ENCODE data around the gene C2orf81.
"Not testable (repeated sequence)": the region's sequence is repeated elsewhere in the genome, so short reads cannot be mapped to it uniquely, and the experiment has no call there.

Gene C2orf81

DNA sequence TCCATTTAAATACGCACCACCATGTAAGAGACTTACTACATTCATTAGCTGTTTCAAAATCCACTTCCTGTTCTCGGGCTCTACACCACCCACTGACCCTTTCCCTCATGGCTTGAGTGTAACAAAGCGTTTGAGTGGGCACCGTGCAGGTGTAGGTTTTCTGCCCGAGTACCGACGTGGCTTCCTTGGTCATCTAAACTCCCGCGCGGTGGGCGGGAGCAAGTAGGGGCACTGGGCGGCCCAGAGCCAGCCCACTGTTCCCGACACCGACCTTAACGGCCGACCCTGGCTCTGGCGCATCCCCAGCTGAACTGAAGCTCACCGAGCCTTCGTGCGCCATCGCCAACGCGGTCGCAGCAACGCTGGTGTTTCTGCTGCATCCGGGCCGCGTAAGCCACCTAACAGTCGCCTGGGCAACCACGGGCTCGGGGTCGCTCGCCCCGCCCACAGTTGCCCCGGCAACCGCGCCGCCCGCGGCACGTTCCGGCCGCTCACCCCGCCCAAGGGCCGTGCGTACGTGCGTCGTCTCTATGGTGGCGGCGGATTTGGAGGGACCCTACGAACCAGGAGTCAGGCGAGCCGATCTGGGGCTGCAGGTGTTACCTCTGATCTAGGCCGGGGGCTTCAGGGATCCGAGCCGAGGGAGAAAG, at the start of gene C2orf81, which contains the start of gene WDR54:
Gene C2orf81 (minus strand): TSS at position 399 of the 650 bp plus-strand sequence. CDS start 59 bp downstream, at position 340.
Gene WDR54 (plus strand): TSS at position 510 of the 650 bp plus-strand sequence. CDS start 424 bp downstream, outside the sequence.
- peak; percentile 70 for DNase-seq

DNA sequence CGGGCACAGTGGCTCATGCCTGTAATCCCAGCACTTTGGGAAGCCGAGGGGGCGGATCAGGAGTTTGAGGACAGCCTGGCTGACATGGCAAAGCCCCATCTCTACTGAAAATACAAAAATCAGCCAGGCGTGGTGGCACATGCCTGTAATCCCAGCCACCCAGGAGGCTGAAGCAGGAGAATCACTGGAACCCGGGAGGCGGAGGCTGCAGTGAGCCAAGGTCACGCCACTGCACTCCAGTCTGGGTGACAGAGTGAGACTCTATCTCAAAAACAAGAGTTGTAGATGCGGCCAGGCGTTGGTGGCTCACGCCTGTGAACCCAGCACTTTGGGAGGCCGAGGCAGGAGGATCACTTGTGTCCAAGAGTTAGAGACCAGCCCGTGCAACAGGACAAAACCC, 49.3 kb upstream of the C2orf81 start:
- not testable (repeated sequence) for DNase-seq

DNA sequence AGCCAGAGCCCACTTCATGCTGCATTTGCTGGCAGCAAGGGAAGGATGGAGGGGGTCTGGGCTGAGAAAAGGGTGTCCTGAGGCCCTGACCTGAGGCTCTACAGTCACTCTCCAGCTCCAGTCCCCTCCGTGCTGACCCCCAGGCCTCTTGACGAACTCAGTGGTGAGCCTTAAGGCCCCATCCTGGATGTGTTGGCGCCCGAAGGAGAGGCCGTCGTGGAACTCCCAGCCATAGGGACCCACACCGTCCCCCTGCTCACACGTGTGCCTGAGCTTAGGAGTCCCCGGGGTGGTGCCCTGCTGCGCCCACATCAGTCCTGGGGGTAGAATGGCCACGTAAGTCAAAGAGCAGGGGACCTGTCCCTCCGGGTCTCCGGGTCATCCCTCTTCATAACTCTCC, 43.0 kb upstream of the C2orf81 start:
- no peak for DNase-seq

DNA sequence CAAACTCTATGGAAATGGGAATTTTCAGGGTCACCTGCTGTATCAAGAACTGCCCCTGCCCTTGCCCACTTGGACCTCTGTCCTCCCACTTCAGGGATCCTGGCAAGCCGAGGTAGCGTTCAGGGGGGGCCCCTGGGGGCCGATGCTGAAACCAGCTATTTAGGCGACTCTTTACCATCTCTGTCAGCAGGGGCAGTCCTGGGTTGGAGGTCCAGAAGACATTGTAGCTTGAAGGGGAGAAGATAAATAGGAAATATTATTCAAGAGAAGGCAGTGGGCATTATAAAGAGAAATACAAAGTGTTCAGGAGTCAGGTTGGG, 41.3 kb upstream of the C2orf81 start:
- no peak for DNase-seq

DNA sequence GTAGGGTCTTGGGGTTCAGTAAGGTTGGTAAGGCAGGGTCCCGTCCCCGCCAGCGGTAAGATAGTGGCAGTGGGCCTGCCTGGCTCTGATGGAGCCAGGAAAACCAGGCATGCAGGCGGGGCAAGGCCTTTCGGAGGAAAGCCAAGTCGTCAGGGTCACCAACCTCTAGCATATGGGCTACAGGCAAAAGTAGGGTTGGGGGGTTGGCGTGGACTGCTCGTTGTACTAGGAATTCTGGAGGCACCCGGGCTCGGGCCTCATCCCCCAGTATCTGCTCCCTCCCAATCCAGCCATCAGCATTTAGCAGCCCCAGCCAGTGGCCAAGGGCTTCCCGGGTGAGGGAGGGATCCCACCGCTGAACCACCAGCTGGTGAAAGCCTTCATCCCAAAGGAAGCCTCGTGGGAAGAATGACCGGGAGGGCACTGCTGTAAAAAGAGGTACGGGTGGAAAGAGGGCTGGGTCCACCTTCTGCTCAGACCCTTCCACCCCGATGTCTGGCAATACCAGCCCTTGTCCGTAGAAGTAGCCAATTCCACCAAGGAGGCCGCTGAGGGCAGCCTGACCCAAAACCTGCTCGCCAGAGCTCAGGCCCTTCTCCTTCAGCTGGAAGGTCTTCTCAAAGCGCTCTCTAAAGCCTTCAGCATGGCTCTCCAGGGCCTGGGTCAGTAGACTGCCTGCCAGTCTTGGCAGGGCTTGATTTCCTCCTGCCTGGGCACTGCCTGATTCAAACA, 40.8 kb upstream of the C2orf81 start:
- DNase-seq: no peak

DNA sequence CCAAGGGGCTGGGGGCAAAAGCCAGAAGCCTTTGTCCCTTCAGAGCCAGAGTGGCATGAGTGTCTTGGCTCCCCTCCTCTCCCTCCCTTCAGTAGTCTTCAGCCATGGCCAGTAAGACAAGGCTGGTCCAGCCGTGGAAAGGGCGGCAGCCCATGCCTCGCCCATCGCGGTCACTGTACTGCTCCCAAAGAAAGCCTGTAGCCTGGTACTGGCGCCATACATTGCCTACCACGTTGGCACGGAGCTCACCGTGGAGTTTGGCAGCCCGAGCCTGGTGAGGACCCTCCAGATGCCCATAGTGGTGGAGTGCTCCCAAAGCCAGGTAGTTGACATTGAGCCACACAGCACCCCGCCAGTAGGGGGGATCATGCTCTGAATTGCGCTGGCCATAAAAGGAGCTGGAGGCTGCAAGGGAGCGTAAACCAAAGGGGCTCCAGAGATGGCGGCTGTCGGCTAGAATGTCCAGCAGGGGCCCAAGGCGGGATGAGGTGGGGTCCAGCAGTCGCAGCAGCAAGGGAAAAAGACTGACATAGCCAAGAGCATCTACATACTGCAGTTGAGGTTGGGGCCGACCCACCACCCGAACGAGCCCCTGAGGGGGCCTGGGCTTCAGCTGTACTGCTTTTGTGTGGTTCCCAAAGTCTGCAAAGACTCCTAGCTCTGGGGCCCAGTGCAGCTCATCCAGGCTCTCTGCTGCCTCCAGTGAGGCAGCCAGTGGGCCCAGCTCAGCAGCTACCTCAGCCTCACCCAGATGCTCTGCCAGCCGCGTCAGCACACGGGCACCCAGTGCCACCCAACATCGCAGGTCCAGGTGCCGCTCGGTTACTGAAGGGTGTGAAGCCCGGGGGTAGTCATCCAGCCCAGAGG, 40.0 kb upstream of the C2orf81 start:
- DNase-seq: no peak

DNA sequence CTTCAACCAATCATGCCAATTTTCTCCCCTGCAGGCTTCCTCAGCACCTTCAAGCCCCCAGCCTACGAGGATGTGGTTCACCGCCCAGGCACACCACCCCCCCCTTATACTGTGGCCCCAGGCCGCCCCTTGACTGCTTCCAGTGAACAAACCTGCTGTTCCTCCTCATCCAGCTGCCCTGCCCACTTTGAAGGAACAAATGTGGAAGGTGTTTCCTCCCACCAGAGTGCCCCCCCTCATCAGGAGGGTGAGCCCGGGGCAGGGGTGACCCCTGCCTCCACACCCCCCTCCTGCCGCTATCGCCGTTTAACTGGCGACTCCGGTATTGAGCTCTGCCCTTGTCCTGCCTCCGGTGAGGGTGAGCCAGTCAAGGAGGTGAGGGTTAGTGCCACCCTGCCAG, 38.8 kb upstream of the C2orf81 start:
- DNase-seq: not testable (repeated sequence)

DNA sequence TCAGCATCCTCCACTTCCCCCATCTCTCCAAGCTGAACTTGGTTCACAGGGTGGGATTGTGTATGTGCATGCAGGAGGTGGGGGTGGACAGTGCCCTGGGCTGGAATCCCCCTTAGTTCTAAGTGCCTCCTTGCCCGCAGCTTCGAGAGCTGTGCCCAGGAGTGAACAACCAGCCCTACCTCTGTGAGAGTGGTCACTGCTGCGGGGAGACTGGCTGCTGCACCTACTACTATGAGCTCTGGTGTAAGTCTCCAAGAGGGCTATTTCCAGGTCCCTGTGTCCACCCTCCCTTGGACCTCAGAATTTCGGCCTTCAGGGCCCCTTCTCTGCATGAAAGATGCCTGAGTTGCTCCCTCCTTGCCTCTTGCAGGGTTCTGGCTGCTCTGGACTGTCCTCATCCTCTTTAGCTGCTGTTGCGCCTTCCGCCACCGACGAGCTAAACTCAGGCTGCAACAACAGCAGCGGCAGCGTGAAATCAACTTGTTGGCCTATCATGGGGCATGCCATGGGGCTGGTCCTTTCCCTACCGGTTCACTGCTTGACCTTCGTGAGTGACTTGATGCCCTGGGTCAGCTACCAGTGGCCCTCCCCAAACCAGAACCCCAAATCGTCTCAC, 38.2 kb upstream of the C2orf81 start:
- DNase-seq: not testable (repeated sequence)

DNA sequence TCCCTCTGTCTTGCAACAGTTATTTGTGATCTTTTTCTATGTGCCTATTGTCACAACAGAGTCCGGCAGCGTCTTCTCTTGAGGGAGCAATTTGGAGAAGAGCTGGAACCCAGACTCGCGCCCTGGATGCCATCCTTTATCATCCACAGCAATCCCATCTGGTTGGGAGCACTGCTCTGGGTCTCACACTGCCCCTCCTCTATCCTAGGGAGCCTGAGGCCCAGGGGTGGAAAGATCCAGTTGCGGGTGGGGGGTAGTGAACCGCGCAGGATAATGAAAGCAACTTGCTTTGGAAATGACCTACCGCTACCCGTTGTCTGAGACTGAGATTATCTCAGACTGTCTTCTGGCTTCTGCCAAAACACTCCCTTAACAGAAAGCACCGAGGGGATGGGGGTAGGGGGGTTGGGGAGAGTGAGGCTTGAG, 37.5 kb upstream of the C2orf81 start:
- no peak for DNase-seq

DNA sequence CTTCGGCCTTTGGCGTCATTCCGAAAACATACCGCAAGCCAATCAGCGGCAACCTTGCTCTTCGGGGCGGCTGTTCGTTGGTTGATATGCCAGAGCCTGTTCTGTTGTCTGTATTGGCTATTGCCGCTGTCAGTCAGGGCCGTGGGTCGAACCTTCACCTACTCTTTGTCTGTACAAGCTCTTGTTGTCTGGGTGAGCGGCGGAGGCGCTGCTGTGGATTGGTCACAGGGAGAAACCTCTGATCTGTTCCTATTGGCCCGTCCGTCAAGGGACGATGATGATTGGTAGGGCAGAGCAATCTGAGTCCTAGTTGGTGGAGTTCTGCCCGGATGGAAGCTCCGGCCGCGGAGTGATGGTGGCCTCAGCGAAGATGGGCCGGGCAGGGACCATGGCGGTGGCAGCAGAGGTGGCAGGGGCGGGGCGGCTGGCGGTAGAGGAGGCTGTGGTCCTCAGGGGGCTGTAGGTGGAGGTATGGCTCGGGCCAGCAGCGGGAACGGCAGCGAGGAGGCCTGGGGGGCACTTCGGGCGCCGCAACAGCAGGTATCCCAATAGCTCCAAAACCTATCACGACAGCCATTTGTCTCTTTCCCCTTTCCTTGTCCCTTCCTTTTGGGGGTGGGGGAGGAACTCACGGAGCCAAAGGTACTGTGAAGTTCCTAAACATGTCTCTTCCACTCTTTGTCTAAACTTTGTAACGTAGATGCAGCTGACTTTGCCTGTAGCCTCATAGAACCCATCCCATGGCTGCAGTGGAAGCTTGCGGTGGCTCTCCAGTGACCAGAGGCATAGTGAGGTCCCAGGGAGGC, 36.9 kb upstream of the C2orf81 start, which contains the start of gene WBP1:
Gene WBP1 (plus strand): TSS at position 307 of the 806 bp plus-strand sequence. CDS start 165 bp downstream, at position 472.
- DNase-seq: peak; percentile 100

DNA sequence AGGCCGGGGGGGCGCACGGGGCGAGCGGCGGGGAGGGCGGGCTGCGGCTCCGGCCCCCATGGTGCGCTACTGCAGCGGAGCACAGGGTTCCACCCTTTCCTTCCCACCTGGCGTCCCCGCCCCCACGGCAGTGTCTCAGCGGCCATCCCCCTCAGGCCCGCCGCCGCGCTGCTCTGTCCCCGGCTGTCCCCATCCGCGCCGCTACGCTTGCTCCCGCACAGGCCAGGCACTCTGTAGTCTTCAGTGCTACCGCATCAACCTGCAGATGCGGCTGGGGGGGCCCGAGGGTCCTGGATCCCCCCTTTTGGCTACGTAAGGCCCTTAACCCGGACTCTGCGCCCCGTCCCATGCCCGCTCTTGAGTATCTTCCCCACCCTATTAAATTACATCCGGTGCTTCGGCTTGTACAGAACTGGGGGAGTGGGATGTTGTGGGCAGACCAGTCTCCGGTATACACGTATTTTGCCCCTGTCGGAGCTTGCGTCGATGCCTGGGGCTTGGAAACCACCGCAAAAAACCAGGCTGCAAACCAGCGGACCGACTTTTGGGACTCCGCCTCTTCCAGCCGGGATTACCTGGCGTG, 36.2 kb upstream of the C2orf81 start:
- peak; percentile 51 for DNase-seq

DNA sequence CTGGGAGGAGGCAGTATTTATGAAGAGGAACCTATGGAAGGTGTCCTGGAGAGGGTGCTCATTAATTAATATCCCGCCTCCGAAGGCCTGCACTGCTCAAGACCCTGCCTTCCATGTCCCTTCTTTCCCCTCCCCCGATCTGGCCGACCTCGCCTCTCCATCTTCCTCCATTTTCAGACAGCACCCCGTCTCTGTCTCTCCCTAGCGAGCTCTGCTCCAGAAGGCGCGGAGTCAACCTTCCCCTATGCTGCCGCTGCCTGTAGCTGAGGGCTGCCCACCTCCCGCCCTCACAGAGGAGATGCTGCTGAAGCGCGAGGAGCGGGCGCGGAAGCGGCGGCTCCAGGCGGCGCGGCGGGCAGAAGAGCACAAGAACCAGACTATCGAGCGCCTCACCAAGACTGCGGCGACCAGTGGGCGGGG, 35.7 kb upstream of the C2orf81 start:
- DNase-seq: no peak

DNA sequence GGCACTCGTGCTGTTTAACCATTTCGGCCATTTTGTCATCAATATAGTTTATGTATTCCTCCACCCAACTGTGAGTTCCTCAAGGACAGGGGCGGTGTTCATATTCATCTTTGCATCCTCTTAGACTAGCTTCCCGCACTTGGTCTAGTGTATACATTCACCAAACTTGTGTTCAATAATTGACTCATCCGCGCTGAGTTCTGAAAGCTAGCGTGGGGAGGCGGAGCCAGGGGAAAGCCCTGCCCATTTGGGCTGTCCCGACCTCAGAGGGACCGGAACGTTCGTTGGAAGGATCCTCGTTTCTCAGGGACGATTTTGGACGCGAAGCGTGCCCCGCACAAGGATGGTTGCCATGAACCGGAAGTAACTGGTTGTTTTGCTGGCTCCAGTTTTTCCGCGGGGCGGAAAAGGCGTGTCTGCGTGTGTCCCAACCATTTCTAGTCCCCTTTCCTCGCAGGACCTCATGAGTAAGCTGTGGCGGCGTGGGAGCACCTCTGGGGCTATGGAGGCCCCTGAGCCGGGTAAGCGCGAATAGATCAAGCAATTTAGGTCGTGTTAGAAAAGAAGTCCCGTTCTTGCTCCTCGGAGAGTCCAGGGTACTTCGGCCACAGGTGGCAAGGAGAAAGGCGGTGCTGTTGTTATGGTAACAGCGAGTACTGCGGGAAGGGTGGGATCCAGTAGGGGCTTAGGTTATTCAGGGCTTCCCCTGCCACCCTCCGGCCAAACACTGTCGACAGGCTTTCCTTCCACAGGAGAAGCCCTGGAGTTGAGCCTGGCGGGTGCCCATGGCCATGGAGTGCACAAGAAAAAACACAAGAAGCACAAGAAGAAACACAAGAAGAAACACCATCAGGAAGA, 33.5 kb upstream of the C2orf81 start, which contains the start of gene INO80B:
Gene INO80B (plus strand): TSS at position 434 of the 858 bp plus-strand sequence. CDS start 30 bp downstream, at position 464.
- DNase-seq: peak; percentile 98

DNA sequence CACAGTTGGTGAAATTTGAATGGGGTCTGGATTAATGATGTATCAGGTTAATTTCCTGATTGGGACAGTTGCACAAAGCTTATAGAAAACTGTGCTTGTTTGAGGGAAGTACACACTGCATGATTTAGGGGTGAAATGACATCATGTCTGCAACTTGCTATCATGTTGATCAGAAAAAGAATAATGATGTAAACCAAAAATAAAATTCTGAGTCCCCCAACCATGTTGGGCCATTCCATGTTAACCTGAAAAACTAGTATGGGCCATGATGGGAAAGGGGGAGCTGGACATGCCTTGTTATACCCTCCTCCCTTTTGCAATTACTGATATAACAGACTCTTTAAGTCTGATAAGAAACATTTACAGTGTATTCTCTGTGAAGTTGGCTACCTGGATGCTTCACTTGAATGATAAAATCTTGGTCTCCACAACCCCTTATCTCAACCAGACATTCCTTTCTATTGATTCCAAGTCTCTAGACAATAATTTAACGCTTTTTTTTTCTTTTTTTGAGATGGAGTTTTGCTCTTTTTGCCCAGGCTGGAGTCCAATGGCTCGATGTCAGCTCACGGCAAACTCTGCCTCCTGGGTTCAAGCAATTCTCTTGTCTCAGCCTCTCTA, 29.3 kb upstream of the C2orf81 start:
- DNase-seq: no peak

DNA sequence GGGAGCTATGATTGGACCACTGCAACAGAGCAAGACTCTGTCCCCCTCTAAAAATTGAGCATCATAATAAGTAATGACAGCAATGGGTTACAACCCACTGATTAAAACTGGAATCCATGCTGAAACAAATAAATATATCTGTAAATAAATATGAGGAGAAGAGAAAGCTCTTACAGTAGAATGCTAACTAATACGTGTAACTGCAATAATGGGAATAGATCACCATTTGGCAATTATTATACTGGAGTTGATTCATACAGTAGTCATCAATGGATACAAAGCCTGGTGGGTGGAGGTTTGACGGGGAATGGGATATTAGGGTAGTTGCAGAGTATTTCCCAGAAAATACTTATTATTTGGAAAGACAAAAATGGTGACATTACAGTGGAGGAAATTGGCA, 27.4 kb upstream of the C2orf81 start:
- no peak for DNase-seq

DNA sequence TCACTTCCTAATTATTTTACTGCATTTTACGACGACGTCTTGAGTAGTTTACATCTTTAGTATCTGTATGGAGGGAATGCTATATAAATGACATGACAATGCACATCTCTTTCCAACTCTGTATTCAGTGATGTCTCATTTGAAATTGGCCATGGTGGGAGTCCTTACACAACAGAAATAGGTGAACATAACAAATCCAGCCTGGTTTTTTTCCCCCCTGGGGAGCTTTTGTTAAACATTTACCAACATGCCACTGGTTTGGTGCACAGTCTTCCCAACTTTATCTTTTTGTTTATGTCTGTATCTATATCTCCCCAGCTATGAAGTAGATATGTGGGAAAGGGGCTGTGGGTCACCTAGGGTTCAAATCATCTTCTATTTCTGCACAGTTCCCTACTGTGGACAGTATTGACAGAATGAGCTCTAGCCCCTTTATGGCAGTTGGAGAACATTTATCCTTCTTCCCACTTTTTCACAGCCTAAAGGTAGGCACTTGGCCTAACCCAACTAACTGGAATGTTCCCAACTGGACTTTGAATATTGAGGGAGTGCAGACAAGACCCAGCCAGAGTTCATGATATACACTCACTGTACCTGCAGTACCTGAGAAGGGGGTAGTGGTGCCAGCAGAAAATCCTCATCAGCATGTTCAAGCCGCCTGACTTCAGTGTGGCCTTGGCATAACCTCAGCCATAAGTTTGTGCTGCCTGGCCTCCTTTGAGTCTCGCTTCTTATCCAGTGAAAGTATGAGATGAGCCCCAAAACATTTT, 26.0 kb upstream of the C2orf81 start:
- DNase-seq: no peak

DNA sequence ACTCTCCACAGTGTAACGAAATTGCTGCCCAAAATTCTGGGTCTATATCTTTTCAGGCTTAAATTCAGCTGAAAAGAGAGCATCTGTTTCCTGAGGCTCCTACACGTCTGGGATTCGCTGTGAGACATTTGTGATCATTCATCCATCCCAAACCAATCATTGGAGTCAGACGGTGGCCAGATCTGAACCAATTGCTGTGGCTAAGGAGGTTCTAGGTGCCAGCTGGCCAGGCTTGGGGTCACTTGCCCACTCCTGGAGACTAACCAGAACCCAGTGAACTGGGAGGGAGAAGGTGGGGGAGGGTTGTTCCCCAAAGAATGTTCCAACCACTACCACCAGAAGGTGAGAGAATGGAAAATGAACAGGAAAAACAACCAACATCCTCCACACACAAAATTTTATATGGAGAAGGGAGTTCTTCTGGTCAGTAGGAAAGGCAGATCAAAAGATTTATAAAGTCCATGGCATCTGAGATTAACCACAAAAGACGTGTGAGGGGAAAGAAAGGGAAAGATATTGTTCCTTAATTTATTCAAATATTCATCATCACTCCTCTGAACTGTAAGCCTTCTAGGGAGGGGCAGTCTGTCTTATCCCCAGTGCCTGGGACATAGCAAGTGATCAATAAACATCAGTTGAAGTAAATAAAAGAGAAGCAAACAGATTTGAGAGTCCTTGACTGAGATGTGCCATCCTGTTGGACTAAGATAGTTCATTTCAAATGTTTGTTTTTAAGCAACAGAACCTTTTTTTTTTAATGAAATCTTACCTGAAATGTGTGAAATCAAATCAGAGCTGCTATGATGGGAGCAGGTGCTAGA, 23.3 kb upstream of the C2orf81 start:
- DNase-seq: no peak

All from midbrain (tissue), 1 donor.